ENCODE measurements around the gene TBC1D5. TPM values are rescaled to one million over a fixed set of nuclear protein-coding genes. Genes with fewer than 3 reads are reported as not detected.
"Not testable (repeated sequence)": the region's sequence is repeated elsewhere in the genome, so short reads cannot be mapped to it uniquely, and the experiment has no call there.

TBC1D5 gene
- total RNA-seq, 1 experiment from 2014 or later: 181 TPM

- no peak for DNase-seq
Observed at GRCh38 chr3:17404548-17404947, 337.9 kb downstream of the TBC1D5 start.

GRCh38 chr3:17402442-17402841 lies 340.0 kb downstream of the TBC1D5 start:
- H3K4me1 ChIP-seq (ENCODE audit: low read length): peaks cover 32% of the 10 kb centered on the region
- no peaks in the 10 kb centered on the region for H3K9me2 ChIP-seq (replicated peaks; ENCODE audit: insufficient read depth, low read length)
- no peaks in the 10 kb centered on the region for H4K20me1 ChIP-seq (ENCODE audit: insufficient read depth, low read depth, low read length)
- peaks cover under 1% of the 10 kb centered on the region; the same call in 1 of the 2 replicates for H3K36me3 ChIP-seq (ENCODE audit: insufficient read depth, low read length)
- H3K4me2 ChIP-seq (ENCODE audit: low read depth, low read length, poor library complexity, severe bottlenecking): no peak overlapping the region
- no peak overlapping the region for H2AFZ ChIP-seq (ENCODE audit: low read length)
- no peak overlapping the region for H3K9ac ChIP-seq (ENCODE audit: low read length)
- H3K79me2 ChIP-seq (ENCODE audit: low read length): no peaks in the 10 kb centered on the region; the same call in 1 of the 2 replicates
- no peak overlapping the region for H3K4me3 ChIP-seq (ENCODE audit: low read length)
- no peaks in the 10 kb centered on the region for H3K9me3 ChIP-seq (ENCODE audit: low read length)
- H3K27me3 ChIP-seq (ENCODE audit: low read length): no peaks in the 10 kb centered on the region
- DNase-seq: no peak
- H3K27ac ChIP-seq (ENCODE audit: low read length): no peak overlapping the region

More at GRCh38 chr3:17404548-17404947, 337.9 kb downstream of the TBC1D5 start:
- no peaks in the 10 kb centered on the region; the same call in 1 of the 2 replicates for H3K79me2 ChIP-seq (ENCODE audit: low read length)
- peaks cover 20% of the 10 kb centered on the region for H3K4me1 ChIP-seq (ENCODE audit: low read length)
- H3K27ac ChIP-seq (ENCODE audit: low read length): no peak overlapping the region
- H3K4me3 ChIP-seq (ENCODE audit: low read length): no peak overlapping the region
- no peak overlapping the region for H3K9ac ChIP-seq (ENCODE audit: low read length)
- no peaks in the 10 kb centered on the region; the same call in 1 of the 2 replicates for H3K36me3 ChIP-seq (ENCODE audit: insufficient read depth, low read length)
- H2AFZ ChIP-seq (ENCODE audit: low read length): no peak overlapping the region
- H3K9me2 ChIP-seq (replicated peaks; ENCODE audit: insufficient read depth, low read length): no peaks in the 10 kb centered on the region
- H3K27me3 ChIP-seq (ENCODE audit: low read length): no peaks in the 10 kb centered on the region
- H3K4me2 ChIP-seq (ENCODE audit: low read depth, low read length, poor library complexity, severe bottlenecking): no peak overlapping the region
- H3K9me3 ChIP-seq (ENCODE audit: low read length): no peaks in the 10 kb centered on the region
- no peaks in the 10 kb centered on the region for H4K20me1 ChIP-seq (ENCODE audit: insufficient read depth, low read depth, low read length)

- Histone ChIP-seq H3K27me3 (ENCODE audit: low read length) (no peaks in the 10 kb centered on the region), H3K4me3 (ENCODE audit: low read length) (no peak overlapping the region), H4K20me1 (ENCODE audit: insufficient read depth, low read depth, low read length) (no peaks in the 10 kb centered on the region), H3K36me3 (ENCODE audit: insufficient read depth, low read length) (peaks cover 3% of the 10 kb centered on the region; the same call in 1 of the 2 replicates), H3K9me2 (replicated peaks; ENCODE audit: insufficient read depth, low read length) (no peaks in the 10 kb centered on the region), H3K9me3 (ENCODE audit: low read length) (no peaks in the 10 kb centered on the region), H3K27ac (ENCODE audit: low read length) (0 out of 2 replicates have a peak overlapping the region, but pooled peaks have one; percentile 12), H3K9ac (ENCODE audit: low read length) (no peak overlapping the region), H3K4me1 (ENCODE audit: low read length) (peaks cover 32% of the 10 kb centered on the region), H3K4me2 (ENCODE audit: low read depth, low read length, poor library complexity, severe bottlenecking) (no peak overlapping the region), H2AFZ (ENCODE audit: low read length) (no peak overlapping the region), H3K79me2 (ENCODE audit: low read length) (no peaks in the 10 kb centered on the region)
- DNase-seq: no peak
Observed at GRCh38 chr3:17401912-17402311, 340.5 kb downstream of the TBC1D5 start.

- Histone ChIP-seq H4K20me1 (ENCODE audit: insufficient read depth, low read depth, low read length) (no peaks in the 10 kb centered on the region), H3K9ac (ENCODE audit: low read length) (peak overlapping the region; percentile 22), H3K9me3 (ENCODE audit: low read length) (no peaks in the 10 kb centered on the region), H3K4me3 (ENCODE audit: low read length) (peak overlapping the region; percentile 23; the same call in 1 of the 2 replicates), H3K4me2 (ENCODE audit: low read depth, low read length, poor library complexity, severe bottlenecking) (peak overlapping the region; percentile 55), H2AFZ (ENCODE audit: low read length) (peak overlapping the region; percentile 24; the same call in 1 of the 2 replicates), H3K27me3 (ENCODE audit: low read length) (no peaks in the 10 kb centered on the region), H3K79me2 (ENCODE audit: low read length) (no peaks in the 10 kb centered on the region), H3K4me1 (ENCODE audit: low read length) (peaks cover 32% of the 10 kb centered on the region), H3K9me2 (replicated peaks; ENCODE audit: insufficient read depth, low read length) (no peaks in the 10 kb centered on the region), H3K36me3 (ENCODE audit: insufficient read depth, low read length) (peaks cover 3% of the 10 kb centered on the region; the same call in 1 of the 2 replicates), H3K27ac (ENCODE audit: low read length) (peak overlapping the region; percentile 88)
- DNase-seq: peak; percentile 54
Observed at GRCh38 chr3:17399586-17399985, 342.8 kb downstream of the TBC1D5 start.

GRCh38 chr3:17398959-17399551 lies 343.4 kb downstream of the TBC1D5 start:
- peak overlapping the region; percentile 24; the same call in 1 of the 2 replicates for H2AFZ ChIP-seq (ENCODE audit: low read length)
- H3K36me3 ChIP-seq (ENCODE audit: insufficient read depth, low read length): peaks cover 5% of the 10 kb centered on the region; the same call in 1 of the 2 replicates
- no peaks in the 10 kb centered on the region for H3K9me3 ChIP-seq (ENCODE audit: low read length)
- peak overlapping the region; percentile 88 for H3K27ac ChIP-seq (ENCODE audit: low read length)
- H3K9ac ChIP-seq (ENCODE audit: low read length): peak overlapping the region; percentile 22
- peak overlapping the region; percentile 55 for H3K4me2 ChIP-seq (ENCODE audit: low read depth, low read length, poor library complexity, severe bottlenecking)
- H3K4me3 ChIP-seq (ENCODE audit: low read length): peak overlapping the region; percentile 23; the same call in 1 of the 2 replicates
- no peaks in the 10 kb centered on the region for H3K27me3 ChIP-seq (ENCODE audit: low read length)
- DNase-seq: peak; percentile 65
- peaks cover 32% of the 10 kb centered on the region for H3K4me1 ChIP-seq (ENCODE audit: low read length)
- no peaks in the 10 kb centered on the region for H4K20me1 ChIP-seq (ENCODE audit: insufficient read depth, low read depth, low read length)
- H3K79me2 ChIP-seq (ENCODE audit: low read length): peaks cover 2% of the 10 kb centered on the region; the same call in 1 of the 2 replicates
- no peaks in the 10 kb centered on the region for H3K9me2 ChIP-seq (replicated peaks; ENCODE audit: insufficient read depth, low read length)

- Histone ChIP-seq H3K4me1 (ENCODE audit: low read length) (peaks cover 24% of the 10 kb centered on the region), H4K20me1 (ENCODE audit: insufficient read depth, low read depth, low read length) (no peaks in the 10 kb centered on the region), H3K27ac (ENCODE audit: low read length) (no peak overlapping the region), H3K36me3 (ENCODE audit: insufficient read depth, low read length) (peaks cover 6% of the 10 kb centered on the region; the same call in 1 of the 2 replicates), H2AFZ (ENCODE audit: low read length) (no peak overlapping the region), H3K4me2 (ENCODE audit: low read depth, low read length, poor library complexity, severe bottlenecking) (no peak overlapping the region), H3K9ac (ENCODE audit: low read length) (no peak overlapping the region), H3K79me2 (ENCODE audit: low read length) (peaks cover 2% of the 10 kb centered on the region; the same call in 1 of the 2 replicates), H3K9me3 (ENCODE audit: low read length) (no peaks in the 10 kb centered on the region), H3K4me3 (ENCODE audit: low read length) (no peak overlapping the region), H3K9me2 (replicated peaks; ENCODE audit: insufficient read depth, low read length) (no peaks in the 10 kb centered on the region), H3K27me3 (ENCODE audit: low read length) (no peaks in the 10 kb centered on the region)
- DNase-seq: no peak
Observed at GRCh38 chr3:17396036-17396435, 346.4 kb downstream of the TBC1D5 start.

GRCh38 chr3:17394541-17395155 lies 347.8 kb downstream of the TBC1D5 start:
- Histone ChIP-seq H2AFZ (ENCODE audit: low read length) (no peak overlapping the region), H3K36me3 (ENCODE audit: insufficient read depth, low read length) (peaks cover 6% of the 10 kb centered on the region; the same call in 1 of the 2 replicates), H3K79me2 (ENCODE audit: low read length) (peaks cover 2% of the 10 kb centered on the region; the same call in 1 of the 2 replicates), H3K9me3 (ENCODE audit: low read length) (no peaks in the 10 kb centered on the region), H3K9me2 (replicated peaks; ENCODE audit: insufficient read depth, low read length) (no peaks in the 10 kb centered on the region), H3K27me3 (ENCODE audit: low read length) (no peaks in the 10 kb centered on the region), H3K9ac (ENCODE audit: low read length) (no peak overlapping the region), H3K4me2 (ENCODE audit: low read depth, low read length, poor library complexity, severe bottlenecking) (no peak overlapping the region), H4K20me1 (ENCODE audit: insufficient read depth, low read depth, low read length) (no peaks in the 10 kb centered on the region), H3K27ac (ENCODE audit: low read length) (no peak overlapping the region), H3K4me1 (ENCODE audit: low read length) (peaks cover 13% of the 10 kb centered on the region), H3K4me3 (ENCODE audit: low read length) (no peak overlapping the region)
- DNase-seq: no peak

GRCh38 chr3:17392516-17392915 lies 349.9 kb downstream of the TBC1D5 start:
- H2AFZ ChIP-seq (ENCODE audit: low read length); H3K27ac ChIP-seq (ENCODE audit: low read length); H3K4me1 ChIP-seq (ENCODE audit: low read length); H3K36me3 ChIP-seq (ENCODE audit: insufficient read depth, low read length); H3K4me2 ChIP-seq (ENCODE audit: low read depth, low read length, poor library complexity, severe bottlenecking); H4K20me1 ChIP-seq (ENCODE audit: insufficient read depth, low read depth, low read length); H3K9ac ChIP-seq (ENCODE audit: low read length); H3K4me3 ChIP-seq (ENCODE audit: low read length); DNase-seq; H3K9me2 ChIP-seq (replicated peaks; ENCODE audit: insufficient read depth, low read length); H3K79me2 ChIP-seq (ENCODE audit: low read length); H3K9me3 ChIP-seq (ENCODE audit: low read length); H3K27me3 ChIP-seq (ENCODE audit: low read length): not testable (repeated sequence)
